ENCODE data around the gene HMGN1. TPM values are rescaled to one million over a fixed set of nuclear protein-coding genes. Genes with fewer than 3 reads are reported as not detected.
"Not testable (repeated sequence)": the region's sequence is repeated elsewhere in the genome, so short reads cannot be mapped to it uniquely, and the experiment has no call there.

The HMGN1 gene
- total RNA-seq, 2 experiments from 2014 or later: 415 to 416 TPM

DNA sequence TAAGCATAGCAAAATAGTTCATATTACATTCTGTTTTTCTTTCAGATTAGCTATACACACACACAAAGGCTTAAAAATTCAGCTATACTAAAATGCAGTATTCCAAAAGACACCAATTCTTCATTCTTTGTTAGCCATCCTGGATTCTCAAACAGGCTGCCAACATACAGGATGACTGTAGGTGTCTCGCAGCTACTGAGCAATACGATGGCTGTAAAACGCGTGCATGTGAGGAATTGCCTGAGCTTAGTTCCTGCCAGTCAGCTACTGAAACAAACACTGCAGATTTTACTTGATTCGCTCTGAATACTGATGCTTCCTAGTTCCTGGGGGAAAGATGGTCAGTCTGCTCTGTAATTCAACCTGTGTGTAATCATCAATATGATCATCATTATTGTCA, 24.7 kb upstream of the HMGN1 start:
- Mint-ChIP-seq H3K27me3 (peaks cover 1% of the 10 kb centered on the region), H3K4me1 (ENCODE audit: low read depth) (no peaks in the 10 kb centered on the region), H3K4me3 (no peak overlapping the region), H3K36me3 (ENCODE audit: low read depth) (no peaks in the 10 kb centered on the region), H3K27ac (no peak overlapping the region), H3K9me3 (no peaks in the 10 kb centered on the region)
- ATAC-seq: peak; percentile 39
- no peak for DNase-seq
- ChIA-PET CTCF (interaction anchor here (0.9 to 1.4 kb wide), 2 partner anchors 13 to 90 kb away, joined by 3 read pairs; no protein-coding TSS in a partner anchor), POLR2A (interaction anchor here (0.8 kb wide), 1 partner anchor 27 kb away, joined by 3 read pairs; no protein-coding TSS in a partner anchor)
- no peak for TF ChIP-seq CTCF (IDR thresholded peaks at IDR 0.05)
- intact Hi-C loops (cut with micrococcal nuclease): no loop called here

DNA sequence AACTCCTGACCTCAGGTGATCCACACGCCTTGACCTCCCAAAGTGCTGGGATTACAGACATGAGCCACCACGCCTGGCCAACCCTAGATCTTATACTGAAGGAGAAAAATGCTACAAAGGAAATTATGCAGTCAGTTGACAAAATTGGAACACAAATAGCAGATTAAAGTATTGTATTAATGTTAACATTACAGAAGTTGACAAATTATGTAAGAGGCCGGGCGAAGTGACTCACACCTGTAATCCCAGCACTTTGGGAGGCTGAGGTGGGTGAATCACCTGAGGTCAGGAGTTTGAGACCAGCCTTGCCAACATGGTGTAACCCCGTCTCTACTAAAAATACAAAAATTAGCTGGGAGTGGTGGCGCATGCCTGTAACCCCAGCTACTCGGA, 21.0 kb upstream of the HMGN1 start:
- H3K36me3 Mint-ChIP-seq (ENCODE audit: low read depth); DNase-seq; H3K27ac Mint-ChIP-seq; H3K4me3 Mint-ChIP-seq; H3K27me3 Mint-ChIP-seq; H3K4me1 Mint-ChIP-seq (ENCODE audit: low read depth); H3K9me3 Mint-ChIP-seq; intact Hi-C loops (cut with micrococcal nuclease); ATAC-seq: not testable (repeated sequence)
- CTCF ChIA-PET: interaction anchor here (0.6 kb wide), 1 partner anchor 9 kb away, joined by 3 read pairs; no protein-coding TSS in a partner anchor
- POLR2A ChIA-PET: interaction anchor here (0.9 to 1.0 kb wide), 2 partner anchors 11 to 69 kb away, joined by 3 to 4 read pairs; a partner anchor contains a TSS

- no peak for TF ChIP-seq CTCF (IDR thresholded peaks at IDR 0.05)
- Mint-ChIP-seq H3K9me3 (no peaks in the 10 kb centered on the region), H3K27me3 (no peaks in the 10 kb centered on the region), H3K4me1 (ENCODE audit: low read depth) (no peaks in the 10 kb centered on the region), H3K4me3 (no peak overlapping the region), H3K27ac (no peak overlapping the region), H3K36me3 (ENCODE audit: low read depth) (no peaks in the 10 kb centered on the region)
- intact Hi-C loops (cut with micrococcal nuclease): no loop called here
- ChIA-PET POLR2A (interaction anchor here (1.4 kb wide), 1 partner anchor 17 kb away, joined by 3 read pairs; no protein-coding TSS in a partner anchor), CTCF (no interaction called here)
- ATAC-seq (no peak), DNase-seq (no peak)
Observed at GRCh38 chr21:39367783-39368182, 18.9 kb upstream of the HMGN1 start.

DNA sequence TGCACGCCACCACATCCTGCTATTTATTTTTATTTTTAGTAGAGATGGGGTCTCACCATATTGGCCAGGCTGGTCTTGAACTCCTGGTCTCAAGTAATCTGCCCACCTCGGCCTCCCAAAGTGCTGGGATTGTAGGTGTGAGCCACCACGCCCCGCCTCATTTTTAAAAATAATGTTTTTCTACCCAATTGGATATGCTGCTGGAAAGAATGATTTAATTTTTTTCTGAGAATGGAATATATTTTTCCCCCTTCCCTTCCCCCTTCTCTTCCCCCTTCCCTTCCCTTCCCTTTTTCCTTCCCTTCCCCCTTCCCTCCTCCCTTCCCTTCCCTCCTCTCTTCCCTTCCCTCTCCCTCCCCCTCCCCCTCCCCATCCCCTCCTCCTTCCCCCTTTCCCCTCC, 17.7 kb upstream of the HMGN1 start:
- no peaks in the 10 kb centered on the region for H3K36me3 Mint-ChIP-seq (ENCODE audit: low read depth)
- H3K4me3 Mint-ChIP-seq: no peak overlapping the region
- no peak for TF ChIP-seq CTCF (IDR thresholded peaks at IDR 0.05)
- intact Hi-C loops (cut with micrococcal nuclease): no loop called here
- H3K27ac Mint-ChIP-seq: no peak overlapping the region
- no peaks in the 10 kb centered on the region for H3K4me1 Mint-ChIP-seq (ENCODE audit: low read depth)
- POLR2A ChIA-PET: interaction anchor here (1.4 kb wide), 1 partner anchor 18 kb away, joined by 3 read pairs; no protein-coding TSS in a partner anchor
- CTCF ChIA-PET: no interaction called here
- DNase-seq (no peak), ATAC-seq (no peak)
- H3K27me3 Mint-ChIP-seq: peaks cover 8% of the 10 kb centered on the region
- no peaks in the 10 kb centered on the region for H3K9me3 Mint-ChIP-seq

- intact Hi-C loops (cut with micrococcal nuclease): no loop called here
- Mint-ChIP-seq H3K27ac (no peak overlapping the region), H3K27me3 (peaks cover 8% of the 10 kb centered on the region), H3K4me1 (ENCODE audit: low read depth) (no peaks in the 10 kb centered on the region), H3K9me3 (no peaks in the 10 kb centered on the region), H3K4me3 (no peak overlapping the region), H3K36me3 (ENCODE audit: low read depth) (no peaks in the 10 kb centered on the region)
- ATAC-seq: no peak
- no peak for DNase-seq
- TF ChIP-seq CTCF (IDR thresholded peaks at IDR 0.05): no peak
- POLR2A ChIA-PET: no interaction called here
- CTCF ChIA-PET: no interaction called here
Observed at GRCh38 chr21:39364949-39365348, 16.1 kb upstream of the HMGN1 start.

Data from activated CD8-positive, alpha-beta T cell treated with anti-CD3 and anti-CD28 coated beads for 36 hours (primary cell).